Activated CD8-positive, alpha-beta memory T cell treated with anti-CD3 and anti-CD28 coated beads for 4 hours (primary cell): Measurements from ENCODE around the gene HOXB2.

Experiments
- DNase-seq, 2 donors: peaks; one replicate each; pipeline ENCODE4 v3.0.0-alpha.2; 2020; ENCODE audit warnings: low read depth in 2 of 2

The HOXB2 gene

GRCh38 chr17:48565925-48566710 lies 21.2 kb upstream of the HOXB2 start:
- DNase-seq, result no peak

GRCh38 chr17:48565022-48565554 lies 20.2 kb upstream of the HOXB2 start:
- DNase-seq, result no peak

DNA sequence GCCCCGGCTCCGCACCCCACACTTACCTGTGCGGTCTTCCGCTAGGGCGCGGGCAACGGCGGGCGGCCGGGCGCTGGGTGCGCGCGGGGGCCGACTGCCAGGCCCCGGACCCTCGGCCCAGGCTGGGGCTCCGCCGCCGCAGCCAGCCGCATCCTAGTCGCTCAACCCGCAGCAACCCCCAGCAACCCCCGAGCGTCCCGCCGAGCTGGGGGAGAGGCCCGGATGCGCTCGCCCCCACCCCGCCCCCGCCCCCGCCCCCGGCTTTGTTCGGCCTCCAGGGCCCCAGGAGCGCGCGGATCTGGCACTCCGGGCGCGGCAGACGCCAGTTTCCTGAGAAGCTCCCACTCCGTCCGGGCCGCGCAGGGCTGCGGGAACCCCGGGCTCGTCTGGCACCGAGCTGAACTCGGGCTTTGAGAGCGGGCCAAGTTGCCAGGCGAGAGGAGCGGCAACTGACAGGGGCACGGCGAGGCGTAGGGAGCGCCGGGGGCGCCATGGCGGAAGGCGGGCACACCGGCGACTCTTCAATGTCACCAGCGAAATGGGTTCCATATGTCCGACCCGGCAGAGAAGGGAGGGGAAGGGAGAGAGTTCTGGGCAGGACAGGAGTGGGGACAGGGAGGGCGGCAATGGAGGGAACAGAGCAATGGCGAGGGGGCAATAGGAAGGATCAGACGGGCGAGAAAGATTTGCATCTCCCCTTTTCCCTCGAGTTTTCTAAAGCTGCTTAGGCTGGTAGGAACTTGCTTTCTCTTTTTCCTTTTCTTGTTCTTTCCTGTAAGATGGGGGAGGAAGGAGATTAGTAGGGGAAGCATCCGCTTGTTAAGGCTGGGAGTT lies 19.5 kb upstream of the HOXB2 start:
- DNase-seq, result no peak

DNA sequence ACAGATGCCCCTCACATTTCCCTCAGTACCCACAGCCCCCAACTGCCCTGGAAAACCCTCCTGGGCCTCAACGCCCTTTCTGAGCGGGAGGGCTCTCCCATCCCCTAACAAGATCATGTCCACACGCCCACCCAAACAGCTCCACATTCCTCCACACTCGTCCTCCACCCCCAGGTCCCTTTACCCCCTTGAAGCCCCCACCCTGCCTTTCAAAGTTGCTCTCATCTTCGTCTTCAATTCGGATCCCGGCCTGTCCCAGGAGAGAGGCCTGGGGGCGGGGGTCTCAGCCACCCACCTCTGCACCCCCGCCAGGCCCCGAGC lies 18.9 kb upstream of the HOXB2 start:
- no peak for DNase-seq

- no peak for DNase-seq
These were observed 18.5 kb upstream of the HOXB2 start for GRCh38 chr17:48563385-48563838.

- no peak for DNase-seq
These were observed 18.0 kb upstream of the HOXB2 start for GRCh38 chr17:48562934-48563333.

GRCh38 chr17:48561884-48562810 lies 17.2 kb upstream of the HOXB2 start:
- DNase-seq, result no peak

- DNase-seq, result no peak
These were observed 15.2 kb upstream of the HOXB2 start for GRCh38 chr17:48559840-48560817.

DNA sequence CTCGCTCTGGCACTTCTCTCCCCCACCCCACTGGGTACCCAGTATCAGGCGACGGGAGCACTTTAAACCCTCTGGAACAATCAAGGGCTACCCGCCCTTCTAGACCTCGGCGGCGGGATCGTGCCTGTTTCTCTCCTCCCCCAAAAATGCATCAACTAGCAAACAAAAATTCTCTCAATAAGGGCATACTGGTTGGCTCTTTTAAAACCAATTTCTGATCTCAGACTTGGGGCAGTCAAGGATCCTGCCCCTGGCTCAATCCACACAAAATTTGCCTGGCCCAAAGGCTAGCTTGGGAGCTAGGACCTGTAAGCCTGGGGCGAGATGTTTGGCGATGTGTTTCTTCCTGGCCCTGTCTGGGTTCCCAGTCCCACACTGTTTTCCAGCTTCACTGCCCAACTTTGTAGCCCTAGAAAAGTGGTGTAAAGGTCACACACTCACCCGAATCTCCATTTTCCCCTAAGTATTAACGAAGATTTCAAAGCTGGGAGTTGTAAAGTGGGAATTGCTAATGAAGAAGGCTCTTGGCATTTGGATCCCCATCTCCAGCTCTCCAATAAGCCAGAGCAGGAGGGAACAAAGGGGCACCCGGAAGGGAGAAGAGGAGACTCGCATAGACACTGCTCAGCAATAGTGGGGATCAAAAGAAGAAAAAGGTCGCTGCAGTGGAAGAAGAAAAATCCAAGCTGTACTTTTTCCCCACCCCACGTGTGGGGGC lies 14.4 kb upstream of the HOXB2 start:
- DNase-seq, result no peak

DNA sequence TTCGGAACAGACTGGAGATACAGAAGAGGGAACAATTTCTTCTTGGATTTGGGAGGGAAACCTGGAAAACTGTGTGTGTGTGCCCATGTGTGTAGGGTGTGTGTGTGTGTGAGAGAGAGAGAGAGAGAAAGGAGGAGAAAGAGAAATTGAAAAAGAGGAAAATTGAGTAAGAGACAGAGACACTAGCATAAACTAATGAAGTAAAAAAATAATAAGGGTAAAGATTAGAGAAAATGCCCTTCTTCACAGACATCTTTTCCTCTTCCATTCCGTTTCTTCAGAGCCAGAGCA lies 13.9 kb upstream of the HOXB2 start:
- no peak for DNase-seq

- DNase-seq, result no peak
These were observed 13.3 kb upstream of the HOXB2 start for GRCh38 chr17:48558057-48558830.

DNA sequence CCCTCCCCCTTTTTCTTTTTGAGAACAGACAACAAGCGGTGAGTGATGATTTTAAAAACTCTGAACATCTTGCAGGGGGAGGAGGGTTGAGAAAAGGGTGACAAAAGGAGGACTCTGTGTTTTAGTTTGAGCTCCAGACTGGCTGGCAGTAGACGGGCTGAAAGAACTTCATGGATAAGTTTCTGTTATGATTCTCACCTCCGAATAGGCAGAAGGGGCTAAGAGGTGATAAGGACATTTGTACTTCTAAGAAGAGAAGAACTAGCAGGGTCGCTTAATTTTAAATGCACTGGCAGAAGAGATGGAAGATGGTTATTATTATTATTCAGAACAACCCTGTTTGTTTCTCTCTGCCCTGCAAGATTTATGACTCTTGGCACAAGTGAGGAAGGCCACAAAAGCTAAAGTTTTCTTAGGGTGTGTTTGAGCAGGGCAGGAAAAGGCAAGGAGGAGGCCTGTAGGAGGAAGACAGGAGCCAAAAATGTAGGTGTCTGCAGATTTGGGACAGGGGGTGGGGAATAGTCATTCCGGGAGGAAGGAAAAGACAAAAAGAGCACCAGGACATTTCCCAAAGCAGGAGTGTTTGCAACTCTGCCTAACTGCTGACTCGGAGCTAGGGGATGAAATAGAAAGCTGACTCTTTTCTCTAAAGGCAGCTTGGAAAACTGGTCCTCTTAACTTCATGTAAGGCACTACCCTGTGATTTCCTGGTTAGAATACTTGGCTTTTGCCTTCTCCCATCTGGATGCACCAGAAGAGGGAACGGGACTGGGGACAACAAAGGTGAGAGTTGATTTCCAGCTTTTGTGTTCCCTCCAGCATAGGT lies 11.9 kb upstream of the HOXB2 start:
- DNase-seq, result no peak

- DNase-seq, result no peak
These were observed 11.3 kb upstream of the HOXB2 start for GRCh38 chr17:48556229-48556575.

- DNase-seq, result no peak
These were observed 10.6 kb upstream of the HOXB2 start for GRCh38 chr17:48555258-48556228.

DNA sequence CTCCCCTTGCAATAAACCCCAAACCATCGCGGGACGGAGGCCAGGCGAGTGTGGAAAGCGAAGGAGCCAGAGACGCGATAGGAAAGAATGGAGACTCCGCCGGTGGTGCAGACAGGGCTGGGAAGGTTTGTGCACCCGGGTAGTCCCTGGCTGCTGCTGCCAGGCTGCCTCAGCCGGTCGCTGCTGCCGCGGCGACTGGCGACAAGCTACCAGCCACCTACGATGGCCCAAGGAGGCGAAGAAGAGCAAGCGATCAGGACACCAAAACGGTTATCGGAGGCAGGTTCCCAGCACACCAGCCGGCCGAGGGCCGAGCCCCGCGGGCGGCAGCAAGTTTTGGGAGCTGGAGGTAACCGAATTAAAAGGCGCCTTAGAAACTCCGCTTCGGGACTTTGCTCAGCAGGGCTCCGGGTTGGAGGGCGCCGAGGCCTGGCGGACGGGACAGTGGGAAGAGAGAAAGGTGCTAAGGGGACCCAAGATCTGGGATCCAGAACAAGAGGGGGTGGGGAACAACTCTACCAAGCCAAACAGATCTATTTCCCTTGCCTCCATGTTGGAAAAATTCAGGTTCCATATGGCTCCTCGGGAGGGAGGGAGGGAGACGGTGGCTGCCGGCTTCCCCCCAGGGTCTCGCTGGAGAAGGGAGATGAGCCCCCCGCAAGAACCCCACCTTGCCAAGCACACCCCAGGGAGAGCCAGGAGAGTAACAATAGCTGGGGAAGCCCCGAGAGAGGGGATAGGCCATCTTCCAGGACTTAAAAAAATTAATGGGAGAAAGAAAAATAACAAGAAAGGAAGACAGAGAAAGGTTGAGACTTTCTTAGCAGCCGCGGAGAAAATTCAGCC lies 9.7 kb upstream of the HOXB2 start:
- DNase-seq, result no peak

DNA sequence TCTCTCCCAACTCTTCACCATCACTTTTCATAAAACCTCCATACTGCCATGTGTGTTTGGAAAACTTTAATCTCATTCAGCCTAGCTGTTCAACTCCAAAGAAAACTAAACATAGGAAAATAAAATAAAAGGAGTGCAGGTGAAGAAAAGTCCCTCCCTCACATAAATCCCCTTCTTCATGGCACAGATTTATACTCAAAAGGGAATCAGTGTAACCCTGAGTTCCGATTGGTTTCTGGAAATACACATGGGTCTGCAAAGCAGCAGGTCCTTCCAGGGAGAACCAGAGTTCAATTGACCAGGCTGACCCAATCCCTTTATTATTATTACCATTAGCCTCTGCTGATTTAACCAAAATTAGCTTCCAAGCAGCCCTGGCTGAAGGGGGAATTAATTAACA lies 8.9 kb upstream of the HOXB2 start:
- no peak for DNase-seq

GRCh38 chr17:48553190-48553547 lies 8.3 kb upstream of the HOXB2 start:
- no peak for DNase-seq
